ENCODE results near the gene CRISPLD2.

DNA sequence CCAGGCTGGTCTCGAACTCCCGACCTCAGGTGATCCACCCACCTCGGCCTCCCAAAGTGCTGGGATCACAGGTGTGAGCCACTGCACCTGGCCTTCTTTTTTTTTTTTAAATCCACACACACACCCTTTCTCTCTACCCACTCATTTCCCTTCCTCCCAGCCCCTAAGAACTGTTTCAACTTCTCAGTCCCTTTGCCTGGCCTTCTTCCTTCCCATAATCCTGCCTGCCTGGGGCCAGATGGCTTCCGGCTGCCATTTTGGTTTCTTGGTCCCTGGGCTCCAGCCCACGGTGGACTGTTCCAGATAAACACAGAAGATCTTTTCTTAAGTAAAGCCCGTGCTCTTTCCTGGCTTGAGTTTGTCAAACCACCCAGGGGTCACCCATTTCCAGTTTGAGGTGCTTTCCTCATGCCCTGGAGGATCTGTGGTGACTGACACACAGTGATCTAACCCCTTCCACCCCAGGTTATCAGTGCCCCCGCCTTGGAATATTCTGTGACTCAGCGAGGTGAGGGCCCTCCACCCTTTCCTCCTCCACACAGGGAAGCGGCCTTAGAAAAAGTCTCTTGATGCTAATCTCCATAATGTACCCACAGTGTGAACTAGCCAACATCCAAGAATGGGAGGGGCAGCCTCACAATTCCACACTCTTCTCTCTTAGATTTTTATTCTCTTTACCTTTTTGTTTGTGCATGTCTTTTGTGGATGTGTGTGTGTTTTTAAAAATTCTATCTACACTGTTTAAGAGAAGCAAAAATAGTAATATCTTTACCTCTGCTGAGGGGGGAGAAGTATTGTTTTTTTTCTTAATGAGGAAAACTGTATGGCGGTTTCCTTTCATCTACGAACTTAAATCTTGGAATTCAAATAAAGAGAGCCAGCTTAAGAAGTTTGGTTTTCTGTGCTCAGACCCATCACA is 60.0 kb downstream of the CRISPLD2 start:
- TF ChIP-seq SUZ12 (IDR thresholded peaks at IDR 0.05) (no peak), BHLHE40 (IDR thresholded peaks at IDR 0.05; ENCODE audit: borderline replicate concordance) (no peak), SP1 (IDR thresholded peaks at IDR 0.05) (no peak), HDGF (IDR thresholded peaks at IDR 0.05; ENCODE audit: borderline replicate concordance) (no peak), FOXA1 (IDR thresholded peaks at IDR 0.05) (no peak), FOXM1 (IDR thresholded peaks at IDR 0.05; ENCODE audit: borderline replicate concordance) (no peak)
- TF ChIP-seq, protein P1, sequence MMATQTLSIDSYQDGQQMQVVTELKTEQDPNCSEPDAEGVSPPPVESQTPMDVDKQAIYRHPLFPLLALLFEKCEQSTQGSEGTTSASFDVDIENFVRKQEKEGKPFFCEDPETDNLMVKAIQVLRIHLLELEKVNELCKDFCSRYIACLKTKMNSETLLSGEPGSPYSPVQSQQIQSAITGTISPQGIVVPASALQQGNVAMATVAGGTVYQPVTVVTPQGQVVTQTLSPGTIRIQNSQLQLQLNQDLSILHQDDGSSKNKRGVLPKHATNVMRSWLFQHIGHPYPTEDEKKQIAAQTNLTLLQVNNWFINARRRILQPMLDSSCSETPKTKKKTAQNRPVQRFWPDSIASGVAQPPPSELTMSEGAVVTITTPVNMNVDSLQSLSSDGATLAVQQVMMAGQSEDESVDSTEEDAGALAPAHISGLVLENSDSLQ (IDR thresholded peaks at IDR 0.05): no peak
